H9 (cell line): ENCODE results near the gene WWC1. TPM values are rescaled to one million over a fixed set of nuclear protein-coding genes. Genes with fewer than 3 reads are reported as not detected.

Experiments
- DNase-seq: peaks from one replicate; pipeline ENCODE4 v3.0.0-alpha.2; 2017
- H2AFZ ChIP-seq: one replicate; pipeline ENCODE4 v1.6.1; 2013; ENCODE audit warnings: mild to moderate bottlenecking, low read length, control low read depth, moderate library complexity
- H2AK5ac ChIP-seq: 2 replicates; pipeline ENCODE4 v1.6.1; 2013; ENCODE audit warnings: low read length, control low read depth, mixed read lengths; ENCODE audit not compliant: insufficient read length
- H2BK120ac ChIP-seq: one replicate; pipeline ENCODE4 v1.6.1; 2013; ENCODE audit warnings: low read depth, mild to moderate bottlenecking, low read length, control low read depth, inconsistent platforms; ENCODE audit not compliant: poor library complexity, severe bottlenecking
- H2BK12ac ChIP-seq: 2 replicates; pipeline ENCODE4 v1.6.1; 2013; ENCODE audit warnings: low read length, control low read depth, mixed read lengths, low read depth; ENCODE audit not compliant: insufficient read length
- H2BK15ac ChIP-seq: 2 replicates; pipeline ENCODE4 v1.6.1; 2013; ENCODE audit warnings: low read depth, low read length, control low read depth
- H2BK20ac ChIP-seq: one replicate; pipeline ENCODE4 v1.6.1; 2013; ENCODE audit warnings: low read depth, mild to moderate bottlenecking, low read length, control low read depth, inconsistent platforms; ENCODE audit not compliant: poor library complexity, severe bottlenecking
- H2BK5ac ChIP-seq: 2 replicates; pipeline ENCODE4 v1.6.1; 2013; ENCODE audit warnings: low read length, control low read depth, mixed read lengths; ENCODE audit not compliant: insufficient read length
- H3K14ac ChIP-seq: 2 replicates; pipeline ENCODE4 v1.6.1; 2013; ENCODE audit warnings: low read length, control low read depth; ENCODE audit not compliant: insufficient read depth
- H3K18ac ChIP-seq: 2 replicates; pipeline ENCODE4 v1.6.1; 2013; ENCODE audit warnings: low read depth, mild to moderate bottlenecking, mixed read lengths, low read length, control low read depth; ENCODE audit not compliant: insufficient read length
- H3K23ac ChIP-seq: 2 replicates; pipeline ENCODE4 v1.6.1; 2013; ENCODE audit warnings: low read length, control low read depth, mixed read lengths, low read depth; ENCODE audit not compliant: insufficient read length
- H3K23me2 ChIP-seq: 2 replicates; pipeline ENCODE4 v1.6.1; 2013; ENCODE audit warnings: low read depth, mild to moderate bottlenecking, mixed read lengths, low read length, control low read depth; ENCODE audit not compliant: insufficient read length, poor library complexity, severe bottlenecking
- H3K27ac ChIP-seq: 2 replicates; pipeline ENCODE4 v1.5.1; 2013; ENCODE audit warnings: low read length, control low read depth, mixed read lengths, low read depth; ENCODE audit not compliant: insufficient read length
- H3K27me3 ChIP-seq: 2 replicates; pipeline ENCODE4 v1.6.1; 2013; ENCODE audit warnings: low read length, control low read depth, inconsistent platforms; ENCODE audit not compliant: insufficient read depth
- H3K4ac ChIP-seq: 2 replicates; pipeline ENCODE4 v1.6.1; 2013; ENCODE audit warnings: low read depth, mild to moderate bottlenecking, control low read depth, inconsistent platforms, low read length, moderate library complexity
- H3K4me1 ChIP-seq: 2 replicates; pipeline ENCODE4 v1.6.1; 2013; ENCODE audit warnings: low read length, control low read depth, inconsistent platforms; ENCODE audit not compliant: insufficient read depth
- H3K4me2 ChIP-seq: 2 replicates; pipeline ENCODE4 v1.6.1; 2013; ENCODE audit warnings: low read length, control low read depth, mixed read lengths; ENCODE audit not compliant: insufficient read length, insufficient read depth
- H3K56ac ChIP-seq: 2 replicates; pipeline ENCODE4 v1.6.1; 2013; ENCODE audit warnings: low read depth, mild to moderate bottlenecking, mixed read lengths, low read length, control low read depth; ENCODE audit not compliant: insufficient read length
- H3K79me1 ChIP-seq: 2 replicates; pipeline ENCODE4 v1.6.1; 2013; ENCODE audit warnings: low read depth, mild to moderate bottlenecking, moderate library complexity, low read length, control low read depth, inconsistent platforms; ENCODE audit not compliant: insufficient read depth, poor library complexity, severe bottlenecking
- H3K79me2 ChIP-seq: 2 replicates; pipeline ENCODE4 v1.6.1; 2013; ENCODE audit warnings: low read length, control low read depth, inconsistent platforms; ENCODE audit not compliant: insufficient read depth
- H3K9ac ChIP-seq: 2 replicates; pipeline ENCODE4 v1.6.1; 2013; ENCODE audit warnings: low read length, control low read depth, mixed read lengths; ENCODE audit not compliant: insufficient read length; ENCODE audit errors: extremely low read depth
- H3K9me3 ChIP-seq: one replicate; pipeline ENCODE4 v1.6.1; 2013; ENCODE audit warnings: low read depth, low read length, inconsistent platforms; ENCODE audit not compliant: control insufficient read depth
- H3T11ph ChIP-seq: one replicate; pipeline ENCODE4 v1.6.1; 2013; ENCODE audit warnings: mild to moderate bottlenecking, low read length, control low read depth, inconsistent platforms
- H4K20me1 ChIP-seq: one replicate; pipeline ENCODE4 v1.6.1; 2013; ENCODE audit not compliant: control insufficient read depth, insufficient read length, insufficient read depth
- H4K5ac ChIP-seq: 2 replicates; pipeline ENCODE4 v1.6.1; 2013; ENCODE audit warnings: low read depth, mild to moderate bottlenecking, mixed read lengths, low read length, control low read depth; ENCODE audit not compliant: insufficient read length
- H4K8ac ChIP-seq: replicated peaks from 2 replicates; pipeline ENCODE4 v1.6.1; 2013; ENCODE audit warnings: low read length, control low read depth, mixed read lengths, low read depth; ENCODE audit not compliant: insufficient read length
- H4K91ac ChIP-seq: 2 replicates; pipeline ENCODE4 v1.6.1; 2013; ENCODE audit warnings: low read depth, mild to moderate bottlenecking, moderate library complexity, mixed read lengths, low read length, control low read depth; ENCODE audit not compliant: insufficient read length
- H3K27ac Mint-ChIP-seq, 3 experiments: 2 replicates in 2 of 3; 3 replicates in 1 of 3; pipeline ENCODE4 v1.8.0; 2020 to 2021; ENCODE audit warnings: mixed read lengths in 3 of 3, mild to moderate bottlenecking in 1 of 3, moderate library complexity in 1 of 3
- H3K27me3 Mint-ChIP-seq: 2 replicates; pipeline ENCODE4 v1.8.0; 2021; ENCODE audit warnings: low read depth, mild to moderate bottlenecking, moderate library complexity, mixed read lengths
- H3K36me3 Mint-ChIP-seq, 3 experiments: 2 replicates in 2 of 3; 3 replicates in 1 of 3; pipeline ENCODE4 v1.8.0; 2020 to 2021; ENCODE audit warnings: low read depth in 3 of 3, mixed read lengths in 3 of 3; ENCODE audit not compliant: insufficient read depth in 1 of 3
- H3K4me1 Mint-ChIP-seq, 2 experiments: 2 replicates each; pipeline ENCODE4 v1.8.0; 2020; ENCODE audit warnings: mixed read lengths in 2 of 2
- H3K4me3 Mint-ChIP-seq, 2 experiments: 2 replicates in 1 of 2; 3 replicates in 1 of 2; pipeline ENCODE4 v1.8.0; 2020 to 2021; ENCODE audit warnings: mild to moderate bottlenecking in 2 of 2, mixed read lengths in 2 of 2, moderate library complexity in 1 of 2
- H3K9me3 Mint-ChIP-seq, 2 experiments: 2 replicates in 1 of 2; 3 replicates in 1 of 2; pipeline ENCODE4 v1.8.0; 2020; ENCODE audit warnings: mild to moderate bottlenecking in 2 of 2, mixed read lengths in 2 of 2, moderate library complexity in 1 of 2
- CTCF ChIP-seq: fragments of 200-600 bp; sonication (generic); conservative IDR thresholded peaks from 3 replicates; pipeline ENCODE4 v1.8.0; 2021; ENCODE audit warnings: antibody characterized with exemption, mild to moderate bottlenecking
- WGBS: extraction: QIAGEN DNeasy Blood & Tissue Kit; methylation state at CpG from one replicate; pipeline ENCODE4 v1.1.7; 2013; ENCODE audit warnings: missing lambda C conversion rate, low lambda C conversion rate, mixed read lengths; ENCODE audit not compliant: insufficient read length; ENCODE audit errors: extremely low coverage; 5-methylcytosine and 5-hydroxymethylcytosine counted together
- total RNA-seq: library from RNA; stranded (reverse); gene quantifications from 2 replicates; pipeline ENCODE4 v1.2.1, GENCODE V29; 2021

Gene WWC1
- total RNA-seq, 1 experiment from 2014 or later = 28.2 TPM

GRCh38 chr5:168407211-168407610, 115.8 kb downstream of the WWC1 start:
- Mint-ChIP-seq H3K4me1 (peaks cover 4 to 13% of the 10 kb centered on the region in 2 experiments), H3K36me3 (peaks cover 8 to 44% (median 42%) of the 10 kb centered on the region in 3 experiments), H3K4me3 (no peak overlapping the region), H3K27me3 (no peaks in the 10 kb centered on the region), H3K27ac (no peak overlapping the region), H3K9me3 (no peaks in the 10 kb centered on the region)
- H4K5ac ChIP-seq = no peak overlapping the region
- no peak overlapping the region for H3K27ac ChIP-seq
- H3K9ac ChIP-seq = no peak overlapping the region
- no peaks in the 10 kb centered on the region for H3K4me1 ChIP-seq
- H3K23me2 ChIP-seq = no peaks in the 10 kb centered on the region
- no peak overlapping the region for H4K8ac ChIP-seq
- H3K23ac ChIP-seq = no peak overlapping the region
- H3K79me2 ChIP-seq = no peaks in the 10 kb centered on the region
- no peak overlapping the region for H2BK20ac ChIP-seq
- no peaks in the 10 kb centered on the region for H4K20me1 ChIP-seq
- no peak for TF ChIP-seq CTCF
- no CpG with 5 or more reads among the region's 1 CpG for WGBS
- H2AFZ ChIP-seq = no peak overlapping the region
- no peak overlapping the region for H2BK12ac ChIP-seq
- H3K4me2 ChIP-seq = no peak overlapping the region
- no peak overlapping the region for H4K91ac ChIP-seq
- H3T11ph ChIP-seq = no peak overlapping the region
- no peak overlapping the region for H2BK15ac ChIP-seq
- H2BK5ac ChIP-seq = no peak overlapping the region
- H3K27me3 ChIP-seq = no peaks in the 10 kb centered on the region
- no peak overlapping the region for H3K18ac ChIP-seq
- H2BK120ac ChIP-seq = no peak overlapping the region
- H3K79me1 ChIP-seq = no peaks in the 10 kb centered on the region
- H3K14ac ChIP-seq = no peak overlapping the region
- H3K9me3 ChIP-seq = no peaks in the 10 kb centered on the region
- DNase-seq = no peak
- H2AK5ac ChIP-seq = no peak overlapping the region
- H3K4ac ChIP-seq = no peak overlapping the region
- no peak overlapping the region for H3K56ac ChIP-seq
